IPS DF 4.7 (cell line): ENCODE data around the gene SAP25.
A peak's percentile ranks its signal among the peaks of the same experiment; 100 is the strongest.

Experiments used
- DNase-seq: peaks from one replicate; pipeline ENCODE4 v3.0.0-alpha.2; 2013; ENCODE audit warnings: low spot score; ENCODE audit errors: extremely low read depth

Gene SAP25

GRCh38 chr7:100595188-100595587, 21.5 kb upstream of the SAP25 start:
- no peak for DNase-seq

- no peak for DNase-seq
Measured at GRCh38 chr7:100591596-100591995, 17.9 kb upstream of the SAP25 start.

- DNase-seq = no peak
Measured at GRCh38 chr7:100590077-100590737, 16.5 kb upstream of the SAP25 start.

GRCh38 chr7:100589341-100589947, 15.7 kb upstream of the SAP25 start:
- DNase-seq = no peak

- DNase-seq = no peak
Measured at GRCh38 chr7:100588438-100588837, 14.7 kb upstream of the SAP25 start.

- DNase-seq = peak; percentile 100
Measured at GRCh38 chr7:100586266-100587025, 12.7 kb upstream of the SAP25 start, which contains the start of gene FBXO24. Gene FBXO24 (plus strand): TSS chr7:100586328. CDS start chr7:100586626, 298 bp downstream.

GRCh38 chr7:100585511-100586265, 12.0 kb upstream of the SAP25 start, which contains the start of gene LRCH4:
Gene LRCH4 (minus strand): TSS chr7:100586129. CDS start chr7:100586100, 29 bp downstream.
- DNase-seq = no peak

- DNase-seq = no peak
Measured at GRCh38 chr7:100584683-100585510, 11.2 kb upstream of the SAP25 start.

- no peak for DNase-seq
Measured at GRCh38 chr7:100584054-100584682, 10.5 kb upstream of the SAP25 start.

GRCh38 chr7:100583132-100584053, 9.7 kb upstream of the SAP25 start:
- DNase-seq = no peak

- DNase-seq = no peak
Measured at GRCh38 chr7:100582650-100583049, 8.9 kb upstream of the SAP25 start.

GRCh38 chr7:100582041-100582579, 8.4 kb upstream of the SAP25 start:
- no peak for DNase-seq

GRCh38 chr7:100580466-100581283, 7.0 kb upstream of the SAP25 start:
- no peak for DNase-seq

- no peak for DNase-seq
Measured at GRCh38 chr7:100578246-100579183, 4.8 kb upstream of the SAP25 start.

- no peak for DNase-seq
Measured at GRCh38 chr7:100577507-100577906, 3.8 kb upstream of the SAP25 start.

GRCh38 chr7:100577103-100577502, 3.4 kb upstream of the SAP25 start:
- DNase-seq = no peak
